Stimulated activated CD4-positive, alpha-beta T cell treated with anti-CD3 and anti-CD28 coated beads, Interleukin-2, amount 100 ng/mL, for 48 hours (primary cell): ENCODE data around the gene METTL1.
A peak's percentile ranks its signal among the peaks of the same experiment; 100 is the strongest.
"Not testable (repeated sequence)": the region's sequence is repeated elsewhere in the genome, so short reads cannot be mapped to it uniquely, and the experiment has no call there.

Experiments
- DNase-seq, 2 donors: peaks; one replicate each; pipeline ENCODE4 v3.0.0-alpha.2; 2020

METTL1 gene

DNA sequence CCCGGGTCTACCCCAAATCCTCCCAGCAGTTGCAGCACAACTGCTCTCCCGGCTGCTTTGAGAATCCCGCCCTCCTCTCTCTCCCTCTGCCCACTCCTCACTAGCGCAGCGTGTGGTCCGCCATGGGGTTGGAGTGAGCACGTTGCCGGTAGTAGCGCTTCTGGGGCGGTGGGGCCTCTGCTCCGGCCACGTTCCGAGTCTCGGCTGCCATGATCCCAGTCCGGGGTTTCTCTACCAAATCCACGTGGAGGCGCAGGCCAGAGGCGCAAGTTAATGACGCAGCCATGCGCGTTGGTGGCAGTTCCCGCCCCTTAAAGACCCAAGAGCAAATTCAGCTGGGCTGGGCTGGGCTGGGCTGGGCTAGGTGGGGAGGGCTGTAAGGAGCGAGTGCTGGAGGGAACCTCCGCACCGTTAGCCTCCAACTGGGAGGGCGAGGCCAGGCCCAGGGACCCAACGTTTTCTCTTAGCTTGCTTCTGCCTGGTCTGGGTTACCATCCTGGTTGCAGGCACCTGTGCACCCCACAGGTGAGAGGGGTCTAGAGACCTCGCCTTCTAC lies at the start of gene METTL1:
Gene METTL1, minus strand, starts transcription at position 233 of the 556 bp plus-strand sequence. Its CDS starts 22 bp downstream, at position 211.
- peak; percentile 87 to 88 for DNase-seq

GRCh38 chr12:57821015-57821414 lies 49.1 kb upstream of the METTL1 start:
- not testable (repeated sequence) for DNase-seq

GRCh38 chr12:57820119-57820518 lies 48.2 kb upstream of the METTL1 start:
- DNase-seq, result not testable (repeated sequence)

DNA sequence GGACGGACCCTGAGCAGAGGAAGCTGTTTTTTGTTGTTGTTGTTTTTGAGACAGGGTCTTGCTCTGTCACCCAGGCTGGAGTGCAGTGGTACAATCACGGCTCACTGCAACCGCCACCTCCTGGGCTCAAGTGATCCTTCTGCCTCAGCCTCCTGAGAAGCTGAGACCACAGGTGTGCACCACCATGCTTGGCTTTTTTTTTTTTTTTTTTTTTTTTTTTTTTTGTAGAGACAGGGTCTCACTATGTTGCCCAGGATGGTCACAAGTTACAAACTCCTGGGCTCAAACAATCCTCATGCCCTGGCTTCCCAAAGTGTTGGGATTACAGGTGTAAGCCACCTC lies 46.1 kb upstream of the METTL1 start:
- not testable (repeated sequence) for DNase-seq

GRCh38 chr12:57817261-57817989 lies 45.5 kb upstream of the METTL1 start:
- no peak for DNase-seq

DNA sequence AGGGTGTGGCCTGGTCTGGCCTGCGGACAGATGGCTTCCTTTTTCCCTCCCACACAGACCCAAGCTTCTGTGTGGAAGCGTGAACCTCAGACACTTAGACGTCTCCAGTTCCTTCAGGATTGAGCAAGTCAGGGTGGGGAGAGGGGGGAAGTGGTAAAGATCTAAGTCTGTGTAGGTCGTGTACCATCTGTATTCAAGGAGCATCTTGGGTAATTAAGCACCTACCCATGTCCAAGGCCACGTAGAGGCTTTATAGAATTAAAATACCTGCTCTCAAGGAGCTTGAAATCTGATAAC lies 44.9 kb upstream of the METTL1 start:
- no peak for DNase-seq

- DNase-seq, result no peak
Observed at GRCh38 chr12:57816001-57816854, 44.3 kb upstream of the METTL1 start.

GRCh38 chr12:57815177-57816000 lies 43.5 kb upstream of the METTL1 start:
- no peak for DNase-seq

DNA sequence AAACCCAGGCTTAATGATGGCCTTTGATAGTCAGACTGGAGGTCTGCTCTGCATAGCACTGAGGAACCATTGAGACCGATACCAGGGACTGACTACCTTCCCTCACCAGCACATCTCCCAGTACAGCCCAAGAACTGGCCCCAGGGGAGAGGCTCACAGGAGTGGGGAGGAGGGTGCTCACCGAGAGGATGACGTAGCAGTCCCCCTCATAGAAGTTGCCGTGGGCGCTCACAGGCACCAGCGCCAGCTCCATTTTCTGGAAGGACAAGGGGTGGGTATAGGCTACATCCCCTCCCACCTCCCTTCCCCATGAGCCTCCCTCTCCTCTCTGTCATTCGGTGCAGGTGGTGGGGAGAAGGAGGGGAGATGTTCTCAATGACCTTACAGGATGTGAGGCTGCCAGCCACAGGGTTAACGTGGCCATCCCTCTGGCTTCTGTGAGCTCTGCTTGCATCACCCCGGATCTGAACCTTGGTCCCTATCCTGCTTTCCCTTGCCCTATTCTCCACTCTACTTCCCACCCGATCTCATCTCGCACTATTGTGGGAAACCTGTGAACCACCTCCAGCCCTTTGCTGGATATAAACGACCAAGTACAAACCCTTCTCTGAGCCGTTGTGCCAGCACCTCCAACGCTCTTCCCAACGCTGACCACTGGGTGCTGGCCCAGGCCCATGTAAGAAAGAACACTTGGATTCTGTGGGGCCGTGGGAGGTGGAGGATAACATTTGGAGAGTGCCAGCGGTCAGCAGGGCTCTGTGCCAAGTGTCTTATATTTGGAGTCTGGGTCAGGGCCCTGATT lies 42.3 kb upstream of the METTL1 start:
- DNase-seq, result no peak

DNA sequence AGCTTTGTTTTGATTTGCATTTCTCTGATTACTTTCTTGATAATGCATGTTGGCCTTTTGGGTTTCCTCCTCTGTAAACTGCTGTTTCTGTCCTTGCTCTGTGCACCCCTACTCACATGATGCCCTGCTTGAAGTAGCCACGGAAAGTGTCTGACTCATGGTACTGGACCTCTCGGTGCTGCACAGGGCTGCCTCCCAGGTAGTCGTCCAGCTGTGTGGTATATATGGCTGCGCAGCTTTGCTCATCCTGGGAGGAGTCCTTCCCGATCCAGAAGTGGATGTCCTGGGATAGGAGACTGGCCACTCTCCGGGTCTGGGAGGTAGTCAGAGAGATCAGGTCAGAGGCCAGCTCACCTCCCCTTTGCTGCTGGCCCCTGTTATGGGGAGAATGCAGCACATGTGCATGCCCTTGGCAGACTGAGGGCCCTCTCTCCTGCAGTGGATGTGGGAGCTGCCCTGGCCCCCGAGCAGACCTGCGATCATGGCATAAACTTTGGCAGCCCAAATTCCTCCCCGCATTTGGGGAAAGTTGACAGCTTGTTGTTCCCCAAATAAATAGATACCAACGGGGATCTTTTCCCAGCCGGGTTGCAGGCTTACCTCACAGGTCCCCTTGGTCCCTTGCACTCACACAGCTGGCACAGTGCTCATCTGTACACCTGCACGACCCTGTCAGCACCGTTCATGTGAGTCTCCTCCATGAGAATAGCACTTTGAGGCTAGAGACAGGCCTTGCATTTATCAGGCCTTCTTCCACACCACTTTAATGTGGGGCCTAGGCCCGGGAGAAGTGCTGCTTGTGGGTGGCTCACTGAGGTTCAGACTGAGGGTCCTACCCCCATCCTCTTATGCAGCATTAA lies 41.4 kb upstream of the METTL1 start:
- no peak for DNase-seq

DNA sequence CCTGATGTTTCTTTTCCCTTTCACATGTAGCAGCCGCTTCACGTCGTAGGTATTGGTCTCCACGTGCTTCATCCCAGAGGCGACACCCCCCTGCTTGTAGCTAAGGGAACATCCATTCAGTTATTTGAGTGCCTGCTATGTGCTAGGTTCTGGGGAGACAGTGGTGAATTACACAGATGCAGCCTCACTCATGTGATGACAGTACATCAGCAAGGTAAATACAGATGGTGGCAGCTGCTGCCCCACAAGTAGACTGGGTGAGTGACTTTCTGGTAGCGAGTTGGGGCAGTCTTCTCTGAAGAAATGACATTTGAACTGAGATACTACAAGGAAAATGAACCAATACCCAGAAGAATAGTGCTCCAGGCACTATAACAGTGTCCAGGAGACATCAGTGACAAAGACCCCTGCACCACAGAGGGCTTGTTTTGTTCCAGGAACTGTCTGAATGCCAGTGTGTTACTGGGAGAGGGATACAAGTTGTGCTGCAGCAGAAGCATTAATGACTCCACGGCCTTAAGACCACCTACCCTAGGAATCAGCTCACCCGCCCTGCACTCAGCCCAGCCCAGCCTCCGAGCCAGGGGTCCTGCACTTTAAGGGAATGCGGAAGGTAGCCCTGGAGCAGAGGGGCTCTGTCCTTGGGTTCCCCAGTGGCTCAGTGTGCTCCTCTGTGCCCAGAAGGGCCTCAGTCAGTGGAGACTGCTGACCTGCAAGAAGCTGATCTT lies 39.3 kb upstream of the METTL1 start:
- no peak for DNase-seq

GRCh38 chr12:57810450-57810849 lies 38.5 kb upstream of the METTL1 start:
- no peak for DNase-seq

- DNase-seq, result no peak
Observed at GRCh38 chr12:57809425-57809824, 37.5 kb upstream of the METTL1 start.

DNA sequence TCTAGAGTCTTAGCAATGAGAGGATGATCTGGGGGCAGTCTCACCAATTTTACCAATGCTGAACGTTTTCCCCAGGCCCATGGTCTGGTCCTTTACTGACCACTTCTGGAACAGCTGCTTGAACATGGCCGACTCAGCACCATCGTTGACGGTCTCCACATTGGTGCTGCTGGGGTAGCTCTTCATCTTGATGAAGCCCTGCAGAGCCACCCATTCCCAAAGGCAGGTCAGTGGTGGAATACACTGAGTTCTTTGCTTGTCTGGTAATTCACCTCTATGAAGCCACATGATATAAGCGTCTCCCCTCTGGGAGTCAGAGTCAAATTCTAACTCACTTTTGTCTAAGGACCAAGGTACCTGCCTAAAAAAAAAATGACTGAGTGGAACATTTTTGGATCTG lies 36.4 kb upstream of the METTL1 start:
- DNase-seq, result no peak

DNA sequence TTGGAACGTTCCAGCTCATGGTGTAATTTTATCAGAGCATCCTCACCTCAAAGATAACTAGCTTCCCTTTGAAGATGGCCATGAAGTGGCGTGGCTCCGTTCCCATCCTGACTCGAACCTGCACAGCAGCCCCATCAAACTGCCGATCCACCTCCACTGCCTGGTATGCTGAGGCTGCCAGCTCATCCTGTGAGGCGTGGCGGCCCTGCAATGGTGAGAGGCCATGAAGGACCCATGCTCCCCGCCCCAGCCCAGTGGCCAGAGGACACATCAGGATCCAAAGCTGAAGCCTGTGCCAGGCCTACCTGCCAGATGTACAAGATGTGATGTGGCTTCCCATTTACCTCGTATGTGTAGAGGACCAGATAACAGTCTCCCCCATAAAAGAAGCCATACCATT lies 35.4 kb upstream of the METTL1 start:
- no peak for DNase-seq

DNA sequence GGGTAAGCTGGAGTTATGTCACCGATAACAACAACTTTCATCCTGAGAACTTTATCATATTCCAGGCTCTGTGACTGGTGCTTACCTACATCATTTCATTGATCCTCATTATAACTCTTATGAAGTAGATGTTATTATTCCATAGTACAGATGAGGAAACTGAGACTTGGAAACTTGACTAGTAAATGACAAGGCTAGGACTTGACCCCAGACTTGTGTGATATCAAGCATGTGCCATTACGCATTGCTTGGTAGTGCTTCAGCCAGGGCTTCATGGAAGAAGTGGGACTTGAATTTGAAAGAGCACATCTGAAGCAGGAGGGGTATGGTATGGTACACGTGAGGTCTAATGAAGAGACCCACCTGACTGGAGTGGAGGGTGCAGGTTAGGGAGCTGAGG lies 34.8 kb upstream of the METTL1 start:
- no peak for DNase-seq

DNA sequence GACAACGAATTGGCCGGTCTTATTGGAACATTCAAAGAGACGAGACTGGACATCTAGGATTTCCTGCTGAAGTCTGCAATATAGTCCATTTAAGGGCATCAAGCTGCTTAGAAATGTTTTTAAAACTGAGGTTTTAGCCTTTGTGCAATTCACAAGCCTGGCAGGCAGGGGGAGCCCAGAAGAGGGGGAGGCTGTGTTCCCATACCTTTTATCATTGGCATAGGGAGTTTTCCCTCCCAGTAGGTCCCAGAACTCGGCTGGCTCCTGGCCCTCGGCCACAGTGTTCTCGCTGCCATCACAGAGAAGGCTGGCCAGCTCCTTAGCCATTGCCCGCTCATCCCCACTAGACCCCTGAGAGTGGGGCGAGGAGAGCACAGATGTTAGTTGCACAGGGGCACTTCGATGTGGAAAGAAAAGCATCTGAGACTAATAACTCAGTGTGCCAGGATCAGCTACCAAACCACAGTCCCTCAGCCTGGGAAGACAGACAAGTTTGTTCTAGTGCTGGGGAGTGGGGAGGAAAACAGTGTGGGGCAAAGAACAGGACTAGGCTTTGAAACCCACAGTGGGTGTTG lies 31.5 kb upstream of the METTL1 start:
- peak; percentile 8 to 13 for DNase-seq

DNA sequence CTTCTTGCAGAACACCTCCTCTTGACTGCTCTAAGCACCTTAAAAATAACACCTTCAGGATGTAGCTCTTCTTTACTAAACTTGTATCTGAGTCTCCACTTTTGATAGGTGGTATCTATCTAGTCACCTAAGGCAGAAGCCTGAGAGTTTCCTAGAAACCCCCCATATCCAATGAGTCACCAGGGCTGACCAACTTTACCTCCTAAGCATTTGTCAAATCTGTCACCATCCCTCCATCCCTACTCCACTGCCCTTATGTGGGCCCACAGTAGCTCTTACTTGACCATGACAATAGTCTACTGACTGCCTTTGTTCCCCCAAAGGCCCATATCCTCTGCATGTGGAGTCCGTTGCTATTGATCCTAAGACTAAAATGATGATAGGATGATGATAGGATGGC lies 30.7 kb upstream of the METTL1 start:
- no peak for DNase-seq

GRCh38 chr12:57800965-57801364 lies 29.1 kb upstream of the METTL1 start:
- DNase-seq, result no peak

GRCh38 chr12:57797933-57798332 lies 26.0 kb upstream of the METTL1 start:
- DNase-seq, result no peak
